Loucy (cell line): ENCODE results near the gene LDB3.

Experiments
- EZH2phosphoT487 ChIP-seq: fragments of 200-600 bp; IDR thresholded peaks from 2 replicates; pipeline ENCODE4 v1.6.1; 2018; ENCODE audit warnings: antibody characterized with exemption, mild to moderate bottlenecking, moderate library complexity, borderline replicate concordance
- TF ChIP-seq, protein P1 (sequence below): fragments of 200-600 bp; sonication (generic); conservative IDR thresholded peaks from 2 replicates; pipeline ENCODE4 v1.5.1; 2014; ENCODE audit warnings: mild to moderate bottlenecking, antibody characterized with exemption, low read length

- TF ChIP-seq, protein P1, sequence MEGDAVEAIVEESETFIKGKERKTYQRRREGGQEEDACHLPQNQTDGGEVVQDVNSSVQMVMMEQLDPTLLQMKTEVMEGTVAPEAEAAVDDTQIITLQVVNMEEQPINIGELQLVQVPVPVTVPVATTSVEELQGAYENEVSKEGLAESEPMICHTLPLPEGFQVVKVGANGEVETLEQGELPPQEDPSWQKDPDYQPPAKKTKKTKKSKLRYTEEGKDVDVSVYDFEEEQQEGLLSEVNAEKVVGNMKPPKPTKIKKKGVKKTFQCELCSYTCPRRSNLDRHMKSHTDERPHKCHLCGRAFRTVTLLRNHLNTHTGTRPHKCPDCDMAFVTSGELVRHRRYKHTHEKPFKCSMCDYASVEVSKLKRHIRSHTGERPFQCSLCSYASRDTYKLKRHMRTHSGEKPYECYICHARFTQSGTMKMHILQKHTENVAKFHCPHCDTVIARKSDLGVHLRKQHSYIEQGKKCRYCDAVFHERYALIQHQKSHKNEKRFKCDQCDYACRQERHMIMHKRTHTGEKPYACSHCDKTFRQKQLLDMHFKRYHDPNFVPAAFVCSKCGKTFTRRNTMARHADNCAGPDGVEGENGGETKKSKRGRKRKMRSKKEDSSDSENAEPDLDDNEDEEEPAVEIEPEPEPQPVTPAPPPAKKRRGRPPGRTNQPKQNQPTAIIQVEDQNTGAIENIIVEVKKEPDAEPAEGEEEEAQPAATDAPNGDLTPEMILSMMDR, result no peak
- TF ChIP-seq EZH2phosphoT487, result no peak
Measured at GRCh38 chr10:86742230-86742629, 73.9 kb downstream of the LDB3 start.
